Measurements from ENCODE around the gene MOB3B. TPM values are rescaled to one million over a fixed set of nuclear protein-coding genes. Genes with fewer than 3 reads are reported as not detected.

The MOB3B gene
- total RNA-seq, 6 experiments from 2014 or later, result not detected

DNA sequence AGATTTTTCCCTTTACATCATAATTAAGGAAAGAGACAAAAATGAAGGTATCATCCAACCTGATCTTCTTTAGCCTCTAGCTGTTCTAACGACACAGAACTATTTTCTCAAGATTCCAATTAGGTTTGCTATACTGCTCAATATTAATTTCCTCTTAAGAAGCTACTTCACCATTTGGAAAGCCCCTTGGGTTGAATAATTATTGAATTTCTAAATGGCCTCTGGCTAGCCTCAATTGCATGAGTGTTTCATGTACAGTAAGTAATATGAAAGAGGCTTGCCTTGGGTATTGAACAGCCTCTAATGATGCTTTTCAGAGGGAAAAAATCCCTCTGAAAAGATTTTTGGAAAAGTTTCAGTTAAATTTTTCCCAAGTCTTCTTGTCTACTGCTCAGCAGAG, 3.7 kb upstream of the MOB3B start:
- Mint-ChIP-seq H3K4me3 (no peak overlapping the region), H3K36me3 (ENCODE audit: low read depth) (no peaks in the 10 kb centered on the region), H3K9me3 (no peaks in the 10 kb centered on the region), H3K4me1 (ENCODE audit: low read depth) (peaks cover 1% of the 10 kb centered on the region; the same call in 1 of the 2 replicates), H3K27me3 (ENCODE audit: insufficient read depth) (peaks cover 22% of the 10 kb centered on the region), H3K27ac (no peak overlapping the region)
- TF ChIP-seq CTCF (IDR thresholded peaks at IDR 0.05), result no peak
- no peak for DNase-seq

GRCh38 chr9:27532046-27532445, 2.4 kb upstream of the MOB3B start:
- no peaks in the 10 kb centered on the region for H3K9me3 Mint-ChIP-seq
- TF ChIP-seq CTCF (IDR thresholded peaks at IDR 0.05), result no peak
- H3K36me3 Mint-ChIP-seq (ENCODE audit: low read depth), result no peaks in the 10 kb centered on the region
- H3K27me3 Mint-ChIP-seq (ENCODE audit: insufficient read depth), result peaks cover 34% of the 10 kb centered on the region
- H3K27ac Mint-ChIP-seq, result no peak overlapping the region
- H3K4me1 Mint-ChIP-seq (ENCODE audit: low read depth), result peaks cover 5% of the 10 kb centered on the region; the same call in 1 of the 2 replicates
- H3K4me3 Mint-ChIP-seq, result no peak overlapping the region
- DNase-seq, result no peak

- H3K4me1 Mint-ChIP-seq (ENCODE audit: low read depth), result peaks cover 5% of the 10 kb centered on the region; the same call in 1 of the 2 replicates
- no peaks in the 10 kb centered on the region for H3K36me3 Mint-ChIP-seq (ENCODE audit: low read depth)
- no peak overlapping the region for H3K27ac Mint-ChIP-seq
- no peak overlapping the region for H3K4me3 Mint-ChIP-seq
- H3K9me3 Mint-ChIP-seq, result no peaks in the 10 kb centered on the region
- H3K27me3 Mint-ChIP-seq (ENCODE audit: insufficient read depth), result peaks cover 36% of the 10 kb centered on the region
- TF ChIP-seq CTCF (IDR thresholded peaks at IDR 0.05), result no peak
- no peak for DNase-seq
These were observed 1.5 kb upstream of the MOB3B start for GRCh38 chr9:27530915-27531755.

DNA sequence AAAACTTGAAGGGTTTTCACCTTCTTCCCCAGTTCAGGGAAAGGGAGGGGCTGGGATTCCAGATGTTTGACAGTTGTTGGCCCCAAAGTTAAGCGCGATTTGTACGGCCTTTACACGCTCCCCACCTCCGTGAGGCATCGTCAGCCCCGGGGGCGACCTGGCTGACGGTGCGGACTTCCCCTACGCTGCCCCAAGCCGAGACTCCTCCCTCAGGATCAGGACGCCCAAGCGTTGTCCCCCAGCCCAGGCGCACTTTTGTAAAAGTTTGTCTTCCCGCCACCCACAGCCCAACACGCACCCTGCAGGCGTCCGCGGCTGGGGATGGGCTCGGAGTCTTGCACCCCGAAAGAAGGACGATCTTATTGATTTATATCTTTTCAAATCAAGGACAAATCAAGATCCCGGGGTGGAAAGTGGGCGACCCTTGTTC, 713 bp downstream of the MOB3B start:
- Mint-ChIP-seq H3K9me3 (no peaks in the 10 kb centered on the region), H3K4me1 (ENCODE audit: low read depth) (peaks cover 5% of the 10 kb centered on the region; the same call in 1 of the 2 replicates), H3K27me3 (ENCODE audit: insufficient read depth) (peaks cover 38% of the 10 kb centered on the region), H3K27ac (no peak overlapping the region), H3K4me3 (peak overlapping the region; percentile 76), H3K36me3 (ENCODE audit: low read depth) (no peaks in the 10 kb centered on the region)
- no peak for TF ChIP-seq CTCF (IDR thresholded peaks at IDR 0.05)
- DNase-seq, result no peak

- TF ChIP-seq CTCF (IDR thresholded peaks at IDR 0.05), result no peak
- Mint-ChIP-seq H3K4me3 (peak overlapping the region; percentile 76), H3K9me3 (no peaks in the 10 kb centered on the region), H3K36me3 (ENCODE audit: low read depth) (no peaks in the 10 kb centered on the region), H3K27ac (no peak overlapping the region), H3K4me1 (ENCODE audit: low read depth) (peaks cover 5% of the 10 kb centered on the region; the same call in 1 of the 2 replicates), H3K27me3 (ENCODE audit: insufficient read depth) (peaks cover 36% of the 10 kb centered on the region)
- no peak for DNase-seq
These were observed 1.3 kb downstream of the MOB3B start for GRCh38 chr9:27528076-27528885.

Measured in HFFc6 (cell line).